Testis (tissue), 2 donors: ENCODE results near the gene ADAMTS10.

Experiments used
- POLR2A ChIP-seq: fragments of 450-650 bp; IDR thresholded peaks from one replicate; pipeline ENCODE4 v1.6.1; 2017; ENCODE audit warnings: antibody characterized with exemption, mild to moderate bottlenecking, moderate library complexity
- TF ChIP-seq, protein P1 (sequence below), 3 experiments: fragments of 450-650 bp in 2 of 3; fragments of 200-600 bp in 1 of 3; sonication (generic) in 1 of 3; IDR thresholded peaks; one replicate each; pipeline ENCODE4 v1.5.1; 2016 to 2019; ENCODE audit warnings: antibody characterized with exemption in 3 of 3, mild to moderate bottlenecking in 2 of 3, moderate library complexity in 1 of 3

- no peak for TF ChIP-seq POLR2A
- TF ChIP-seq, protein P1, sequence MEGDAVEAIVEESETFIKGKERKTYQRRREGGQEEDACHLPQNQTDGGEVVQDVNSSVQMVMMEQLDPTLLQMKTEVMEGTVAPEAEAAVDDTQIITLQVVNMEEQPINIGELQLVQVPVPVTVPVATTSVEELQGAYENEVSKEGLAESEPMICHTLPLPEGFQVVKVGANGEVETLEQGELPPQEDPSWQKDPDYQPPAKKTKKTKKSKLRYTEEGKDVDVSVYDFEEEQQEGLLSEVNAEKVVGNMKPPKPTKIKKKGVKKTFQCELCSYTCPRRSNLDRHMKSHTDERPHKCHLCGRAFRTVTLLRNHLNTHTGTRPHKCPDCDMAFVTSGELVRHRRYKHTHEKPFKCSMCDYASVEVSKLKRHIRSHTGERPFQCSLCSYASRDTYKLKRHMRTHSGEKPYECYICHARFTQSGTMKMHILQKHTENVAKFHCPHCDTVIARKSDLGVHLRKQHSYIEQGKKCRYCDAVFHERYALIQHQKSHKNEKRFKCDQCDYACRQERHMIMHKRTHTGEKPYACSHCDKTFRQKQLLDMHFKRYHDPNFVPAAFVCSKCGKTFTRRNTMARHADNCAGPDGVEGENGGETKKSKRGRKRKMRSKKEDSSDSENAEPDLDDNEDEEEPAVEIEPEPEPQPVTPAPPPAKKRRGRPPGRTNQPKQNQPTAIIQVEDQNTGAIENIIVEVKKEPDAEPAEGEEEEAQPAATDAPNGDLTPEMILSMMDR (IDR thresholded peaks at IDR 0.05) = no peak
These were observed 5.0 kb downstream of the ADAMTS10 start for GRCh38 chr19:8605514-8605913.
